ENCODE data around the gene CBLN3.

GRCh38 chr14:24394275-24394674 is 35.2 kb downstream of the CBLN3 start:
- TF ChIP-seq CTCF (IDR thresholded peaks at IDR 0.05): no peak
- no peak for TF ChIP-seq POLR2A (IDR thresholded peaks at IDR 0.05)
